ENCODE data around the gene SLC48A1. TPM values are rescaled to one million over a fixed set of nuclear protein-coding genes. Genes with fewer than 3 reads are reported as not detected.

SLC48A1 gene
- total RNA-seq, 4 donors from 2014 or later: 19.9 to 76.7 (median 23.1) TPM

DNA sequence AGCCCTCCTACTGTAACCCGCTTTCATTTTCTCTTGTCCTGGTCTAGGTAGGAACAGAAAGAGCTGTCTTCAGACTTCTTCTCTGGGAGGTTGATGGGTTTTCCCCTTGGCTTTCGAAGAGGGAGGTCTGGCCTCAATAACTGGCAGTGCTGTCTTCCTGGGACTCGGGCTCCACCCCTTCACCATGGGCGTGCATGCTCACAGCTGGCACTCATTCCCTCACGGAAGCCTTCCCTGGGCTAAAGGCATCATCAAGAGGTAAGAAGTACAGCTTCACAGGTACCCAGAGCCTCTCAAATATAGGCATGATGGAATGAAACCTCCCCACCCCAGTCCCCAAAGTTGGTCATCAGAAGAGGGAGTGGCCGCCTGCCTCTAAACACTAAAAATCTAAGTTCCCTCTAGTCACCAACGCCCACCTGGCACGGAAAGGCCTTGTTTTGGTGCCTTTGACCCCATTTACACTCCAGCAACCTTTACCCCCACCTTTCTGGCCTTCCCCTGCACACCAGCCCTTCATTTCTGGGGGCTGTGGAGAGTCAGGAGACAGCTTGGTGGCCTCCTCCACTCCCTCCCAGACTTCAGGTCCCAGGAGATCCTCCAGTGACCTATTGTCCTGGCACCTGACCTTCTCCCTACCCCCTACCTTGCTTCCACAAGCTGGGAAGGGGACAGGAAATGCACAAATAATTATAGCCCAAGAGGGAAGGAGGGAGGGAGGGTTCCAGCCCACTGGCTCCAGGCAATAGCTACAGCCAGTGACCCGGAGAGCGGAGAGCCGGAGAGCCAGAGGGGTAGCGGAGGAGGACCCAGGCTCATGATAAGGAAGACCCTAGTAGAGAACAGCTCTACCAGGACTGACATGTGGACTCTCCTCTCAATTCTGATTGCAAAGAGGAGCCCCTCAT is 17.1 kb upstream of the SLC48A1 start:
- H3K4me3 ChIP-seq: peak overlapping the region in 1 of 4 donors; percentile 0
- H3K36me3 ChIP-seq: no peaks in the 10 kb centered on the region
- peak; percentile 80 for DNase-seq
- H3K4me1 ChIP-seq: peaks cover 23 to 61% (median 50%) of the 10 kb centered on the region in 4 donors
- peak overlapping the region; percentile 52 to 82 (median 76) for H3K27ac ChIP-seq
- no peaks in the 10 kb centered on the region for H3K9me3 ChIP-seq
- in situ Hi-C loops (cut with MboI; ENCODE audit: low pct_ligation_motif_present in 1 of 4, low pct_unique_long_range_greater_than_20kb in 1 of 4, low sequenced_read_pairs in 3 of 4): no loop called here
- intact Hi-C loops (cut with DNase I; ENCODE audit: low total_unique reads): no loop called here
- no peaks in the 10 kb centered on the region for H3K27me3 ChIP-seq
- WGBS, 2 donors (ENCODE audit: low coverage in 1 of 2): 51 to 81% methylated on average over 3 to 12 of the region's 12 CpGs
- no peak for TF ChIP-seq POLR2A (IDR thresholded peaks at IDR 0.05)
- TF ChIP-seq, protein P1, sequence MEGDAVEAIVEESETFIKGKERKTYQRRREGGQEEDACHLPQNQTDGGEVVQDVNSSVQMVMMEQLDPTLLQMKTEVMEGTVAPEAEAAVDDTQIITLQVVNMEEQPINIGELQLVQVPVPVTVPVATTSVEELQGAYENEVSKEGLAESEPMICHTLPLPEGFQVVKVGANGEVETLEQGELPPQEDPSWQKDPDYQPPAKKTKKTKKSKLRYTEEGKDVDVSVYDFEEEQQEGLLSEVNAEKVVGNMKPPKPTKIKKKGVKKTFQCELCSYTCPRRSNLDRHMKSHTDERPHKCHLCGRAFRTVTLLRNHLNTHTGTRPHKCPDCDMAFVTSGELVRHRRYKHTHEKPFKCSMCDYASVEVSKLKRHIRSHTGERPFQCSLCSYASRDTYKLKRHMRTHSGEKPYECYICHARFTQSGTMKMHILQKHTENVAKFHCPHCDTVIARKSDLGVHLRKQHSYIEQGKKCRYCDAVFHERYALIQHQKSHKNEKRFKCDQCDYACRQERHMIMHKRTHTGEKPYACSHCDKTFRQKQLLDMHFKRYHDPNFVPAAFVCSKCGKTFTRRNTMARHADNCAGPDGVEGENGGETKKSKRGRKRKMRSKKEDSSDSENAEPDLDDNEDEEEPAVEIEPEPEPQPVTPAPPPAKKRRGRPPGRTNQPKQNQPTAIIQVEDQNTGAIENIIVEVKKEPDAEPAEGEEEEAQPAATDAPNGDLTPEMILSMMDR (IDR thresholded peaks at IDR 0.05): no peak
- no peak for TF ChIP-seq POLR2AphosphoS5 (IDR thresholded peaks at IDR 0.05)
- no peak for TF ChIP-seq EP300 (IDR thresholded peaks at IDR 0.05; ENCODE audit: low read depth)

GRCh38 chr12:47757364-47757839 is 15.6 kb upstream of the SLC48A1 start:
- peak overlapping the region in 3 of 4 donors; percentile 78 to 83 (median 80) for H3K27ac ChIP-seq
- 63 to 83% methylated on average over 4 to 7 of the region's 7 CpGs for WGBS, 2 donors (ENCODE audit: low coverage in 1 of 2)
- no peaks in the 10 kb centered on the region for H3K27me3 ChIP-seq
- no peaks in the 10 kb centered on the region for H3K36me3 ChIP-seq
- in situ Hi-C loops (cut with MboI; ENCODE audit: low pct_ligation_motif_present in 1 of 4, low pct_unique_long_range_greater_than_20kb in 1 of 4, low sequenced_read_pairs in 3 of 4) (no loop called here), intact Hi-C loops (cut with DNase I; ENCODE audit: low total_unique reads) (no loop called here)
- no peak for DNase-seq
- peak overlapping the region in 2 of 4 donors; percentile 47 to 56 for H3K4me3 ChIP-seq
- no peak for TF ChIP-seq POLR2A (IDR thresholded peaks at IDR 0.05)
- TF ChIP-seq, protein P1 (IDR thresholded peaks at IDR 0.05): no peak
- no peak for TF ChIP-seq EP300 (IDR thresholded peaks at IDR 0.05; ENCODE audit: low read depth)
- TF ChIP-seq POLR2AphosphoS5 (IDR thresholded peaks at IDR 0.05): no peak
- peaks cover 23 to 61% (median 50%) of the 10 kb centered on the region in 4 donors for H3K4me1 ChIP-seq
- no peaks in the 10 kb centered on the region for H3K9me3 ChIP-seq

DNA sequence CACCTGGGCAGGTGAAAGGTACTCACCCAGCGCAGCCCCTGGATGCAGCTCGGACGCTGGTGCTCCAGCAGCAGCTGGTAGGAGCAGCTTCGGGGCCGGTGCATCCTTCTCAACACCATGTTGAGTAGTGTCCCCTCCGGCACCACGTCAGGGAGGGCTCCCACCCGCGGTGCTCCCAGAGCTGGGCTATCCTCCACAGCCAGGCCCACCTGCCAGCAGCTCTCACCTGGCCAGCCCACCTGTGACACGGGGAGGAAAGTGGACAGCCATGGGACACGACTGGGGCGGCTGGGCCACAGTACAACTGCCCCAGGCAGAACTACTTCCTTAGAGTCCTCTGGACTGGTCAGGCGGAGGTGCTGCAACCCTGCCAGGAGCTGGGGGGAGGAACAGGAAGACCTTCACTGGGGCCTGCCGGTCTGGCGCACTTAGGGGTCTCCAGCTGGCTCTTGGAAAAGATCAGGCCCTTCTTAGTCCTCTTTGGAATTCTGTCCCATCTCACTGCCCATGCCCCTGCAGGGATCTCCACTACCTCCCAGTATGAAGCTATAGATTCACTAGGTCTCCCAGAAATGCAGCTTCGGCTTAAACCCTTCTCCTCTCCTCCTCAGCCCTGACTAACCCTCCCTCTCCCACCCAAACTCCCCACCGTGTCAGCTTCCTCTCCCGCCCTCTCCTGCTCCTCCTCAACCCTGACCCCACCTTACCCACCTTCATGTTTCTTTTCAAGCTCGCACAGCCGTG is 15.0 kb upstream of the SLC48A1 start:
- Histone ChIP-seq H3K4me1 (peaks cover 23 to 56% (median 49%) of the 10 kb centered on the region in 4 donors), H3K4me3 (peak overlapping the region; percentile 44 to 56 (median 46)), H3K36me3 (no peaks in the 10 kb centered on the region), H3K9me3 (no peaks in the 10 kb centered on the region), H3K27ac (peak overlapping the region; percentile 78 to 84 (median 82)), H3K27me3 (no peaks in the 10 kb centered on the region)
- intact Hi-C loops (cut with DNase I; ENCODE audit: low total_unique reads) (no loop called here), in situ Hi-C loops (cut with MboI; ENCODE audit: low pct_ligation_motif_present in 1 of 4, low pct_unique_long_range_greater_than_20kb in 1 of 4, low sequenced_read_pairs in 3 of 4) (no loop called here)
- peak; percentile 14 for DNase-seq
- no peak for TF ChIP-seq POLR2AphosphoS5 (IDR thresholded peaks at IDR 0.05)
- TF ChIP-seq EP300 (IDR thresholded peaks at IDR 0.05; ENCODE audit: low read depth): no peak
- TF ChIP-seq, protein P1 (IDR thresholded peaks at IDR 0.05): no peak
- TF ChIP-seq POLR2A (IDR thresholded peaks at IDR 0.05): no peak
- WGBS, 2 donors (ENCODE audit: low coverage in 1 of 2): 33 to 62% methylated on average over 5 to 18 of the region's 20 CpGs

- WGBS, 2 donors (ENCODE audit: low coverage in 1 of 2): 9% methylated on average over 3 of the region's 10 CpGs; no CpG with 5 or more reads in 1 of the 2 donors
- in situ Hi-C loops (cut with MboI; ENCODE audit: low pct_ligation_motif_present in 1 of 4, low pct_unique_long_range_greater_than_20kb in 1 of 4, low sequenced_read_pairs in 3 of 4): no loop called here
- Histone ChIP-seq H3K27ac (peak overlapping the region; percentile 78 to 84 (median 82)), H3K36me3 (no peaks in the 10 kb centered on the region), H3K9me3 (no peaks in the 10 kb centered on the region), H3K4me3 (peak overlapping the region; percentile 44 to 56 (median 46)), H3K4me1 (peaks cover 20 to 51% (median 44%) of the 10 kb centered on the region in 4 donors), H3K27me3 (no peaks in the 10 kb centered on the region)
- intact Hi-C loops (cut with DNase I; ENCODE audit: low total_unique reads): no loop called here
- no peak for TF ChIP-seq POLR2AphosphoS5 (IDR thresholded peaks at IDR 0.05)
- TF ChIP-seq, protein P1 (IDR thresholded peaks at IDR 0.05): no peak
- TF ChIP-seq POLR2A (IDR thresholded peaks at IDR 0.05): no peak
- TF ChIP-seq EP300 (IDR thresholded peaks at IDR 0.05; ENCODE audit: low read depth): no peak
- DNase-seq: no peak
These were observed 14.5 kb upstream of the SLC48A1 start for GRCh38 chr12:47758584-47758833.
